H9 (cell line): Measurements from ENCODE around the gene RPS26. TPM values are rescaled to one million over a fixed set of nuclear protein-coding genes. Genes with fewer than 3 reads are reported as not detected.

Source experiments
- DNase-seq: peaks from one replicate; pipeline ENCODE4 v3.0.0-alpha.2; 2017
- H2AFZ ChIP-seq: one replicate; pipeline ENCODE4 v1.6.1; 2013; ENCODE audit warnings: mild to moderate bottlenecking, low read length, control low read depth, moderate library complexity
- H2AK5ac ChIP-seq: 2 replicates; pipeline ENCODE4 v1.6.1; 2013; ENCODE audit warnings: low read length, control low read depth, mixed read lengths; ENCODE audit not compliant: insufficient read length
- H2BK120ac ChIP-seq: one replicate; pipeline ENCODE4 v1.6.1; 2013; ENCODE audit warnings: low read depth, mild to moderate bottlenecking, low read length, control low read depth, inconsistent platforms; ENCODE audit not compliant: poor library complexity, severe bottlenecking
- H2BK12ac ChIP-seq: 2 replicates; pipeline ENCODE4 v1.6.1; 2013; ENCODE audit warnings: low read length, control low read depth, mixed read lengths, low read depth; ENCODE audit not compliant: insufficient read length
- H2BK15ac ChIP-seq: 2 replicates; pipeline ENCODE4 v1.6.1; 2013; ENCODE audit warnings: low read depth, low read length, control low read depth
- H2BK20ac ChIP-seq: one replicate; pipeline ENCODE4 v1.6.1; 2013; ENCODE audit warnings: low read depth, mild to moderate bottlenecking, low read length, control low read depth, inconsistent platforms; ENCODE audit not compliant: poor library complexity, severe bottlenecking
- H2BK5ac ChIP-seq: 2 replicates; pipeline ENCODE4 v1.6.1; 2013; ENCODE audit warnings: low read length, control low read depth, mixed read lengths; ENCODE audit not compliant: insufficient read length
- H3K14ac ChIP-seq: 2 replicates; pipeline ENCODE4 v1.6.1; 2013; ENCODE audit warnings: low read length, control low read depth; ENCODE audit not compliant: insufficient read depth
- H3K18ac ChIP-seq: 2 replicates; pipeline ENCODE4 v1.6.1; 2013; ENCODE audit warnings: low read depth, mild to moderate bottlenecking, mixed read lengths, low read length, control low read depth; ENCODE audit not compliant: insufficient read length
- H3K23ac ChIP-seq: 2 replicates; pipeline ENCODE4 v1.6.1; 2013; ENCODE audit warnings: low read length, control low read depth, mixed read lengths, low read depth; ENCODE audit not compliant: insufficient read length
- H3K23me2 ChIP-seq: 2 replicates; pipeline ENCODE4 v1.6.1; 2013; ENCODE audit warnings: low read depth, mild to moderate bottlenecking, mixed read lengths, low read length, control low read depth; ENCODE audit not compliant: insufficient read length, poor library complexity, severe bottlenecking
- H3K27ac ChIP-seq: 2 replicates; pipeline ENCODE4 v1.5.1; 2013; ENCODE audit warnings: low read length, control low read depth, mixed read lengths, low read depth; ENCODE audit not compliant: insufficient read length
- H3K27me3 ChIP-seq: 2 replicates; pipeline ENCODE4 v1.6.1; 2013; ENCODE audit warnings: low read length, control low read depth, inconsistent platforms; ENCODE audit not compliant: insufficient read depth
- H3K4ac ChIP-seq: 2 replicates; pipeline ENCODE4 v1.6.1; 2013; ENCODE audit warnings: low read depth, mild to moderate bottlenecking, control low read depth, inconsistent platforms, low read length, moderate library complexity
- H3K4me1 ChIP-seq: 2 replicates; pipeline ENCODE4 v1.6.1; 2013; ENCODE audit warnings: low read length, control low read depth, inconsistent platforms; ENCODE audit not compliant: insufficient read depth
- H3K4me2 ChIP-seq: 2 replicates; pipeline ENCODE4 v1.6.1; 2013; ENCODE audit warnings: low read length, control low read depth, mixed read lengths; ENCODE audit not compliant: insufficient read length, insufficient read depth
- H3K56ac ChIP-seq: 2 replicates; pipeline ENCODE4 v1.6.1; 2013; ENCODE audit warnings: low read depth, mild to moderate bottlenecking, mixed read lengths, low read length, control low read depth; ENCODE audit not compliant: insufficient read length
- H3K79me1 ChIP-seq: 2 replicates; pipeline ENCODE4 v1.6.1; 2013; ENCODE audit warnings: low read depth, mild to moderate bottlenecking, moderate library complexity, low read length, control low read depth, inconsistent platforms; ENCODE audit not compliant: insufficient read depth, poor library complexity, severe bottlenecking
- H3K79me2 ChIP-seq: 2 replicates; pipeline ENCODE4 v1.6.1; 2013; ENCODE audit warnings: low read length, control low read depth, inconsistent platforms; ENCODE audit not compliant: insufficient read depth
- H3K9ac ChIP-seq: 2 replicates; pipeline ENCODE4 v1.6.1; 2013; ENCODE audit warnings: low read length, control low read depth, mixed read lengths; ENCODE audit not compliant: insufficient read length; ENCODE audit errors: extremely low read depth
- H3K9me3 ChIP-seq: one replicate; pipeline ENCODE4 v1.6.1; 2013; ENCODE audit warnings: low read depth, low read length, inconsistent platforms; ENCODE audit not compliant: control insufficient read depth
- H3T11ph ChIP-seq: one replicate; pipeline ENCODE4 v1.6.1; 2013; ENCODE audit warnings: mild to moderate bottlenecking, low read length, control low read depth, inconsistent platforms
- H4K20me1 ChIP-seq: one replicate; pipeline ENCODE4 v1.6.1; 2013; ENCODE audit not compliant: control insufficient read depth, insufficient read length, insufficient read depth
- H4K5ac ChIP-seq: 2 replicates; pipeline ENCODE4 v1.6.1; 2013; ENCODE audit warnings: low read depth, mild to moderate bottlenecking, mixed read lengths, low read length, control low read depth; ENCODE audit not compliant: insufficient read length
- H4K8ac ChIP-seq: replicated peaks from 2 replicates; pipeline ENCODE4 v1.6.1; 2013; ENCODE audit warnings: low read length, control low read depth, mixed read lengths, low read depth; ENCODE audit not compliant: insufficient read length
- H4K91ac ChIP-seq: 2 replicates; pipeline ENCODE4 v1.6.1; 2013; ENCODE audit warnings: low read depth, mild to moderate bottlenecking, moderate library complexity, mixed read lengths, low read length, control low read depth; ENCODE audit not compliant: insufficient read length
- H3K27ac Mint-ChIP-seq, 3 experiments: 2 replicates in 2 of 3; 3 replicates in 1 of 3; pipeline ENCODE4 v1.8.0; 2020 to 2021; ENCODE audit warnings: mixed read lengths in 3 of 3, mild to moderate bottlenecking in 1 of 3, moderate library complexity in 1 of 3
- H3K27me3 Mint-ChIP-seq: 2 replicates; pipeline ENCODE4 v1.8.0; 2021; ENCODE audit warnings: low read depth, mild to moderate bottlenecking, moderate library complexity, mixed read lengths
- H3K36me3 Mint-ChIP-seq, 3 experiments: 2 replicates in 2 of 3; 3 replicates in 1 of 3; pipeline ENCODE4 v1.8.0; 2020 to 2021; ENCODE audit warnings: low read depth in 3 of 3, mixed read lengths in 3 of 3; ENCODE audit not compliant: insufficient read depth in 1 of 3
- H3K4me1 Mint-ChIP-seq, 2 experiments: 2 replicates each; pipeline ENCODE4 v1.8.0; 2020; ENCODE audit warnings: mixed read lengths in 2 of 2
- H3K4me3 Mint-ChIP-seq, 2 experiments: 2 replicates in 1 of 2; 3 replicates in 1 of 2; pipeline ENCODE4 v1.8.0; 2020 to 2021; ENCODE audit warnings: mild to moderate bottlenecking in 2 of 2, mixed read lengths in 2 of 2, moderate library complexity in 1 of 2
- H3K9me3 Mint-ChIP-seq, 2 experiments: 2 replicates in 1 of 2; 3 replicates in 1 of 2; pipeline ENCODE4 v1.8.0; 2020; ENCODE audit warnings: mild to moderate bottlenecking in 2 of 2, mixed read lengths in 2 of 2, moderate library complexity in 1 of 2
- CTCF ChIP-seq: fragments of 200-600 bp; sonication (generic); conservative IDR thresholded peaks from 3 replicates; pipeline ENCODE4 v1.8.0; 2021; ENCODE audit warnings: antibody characterized with exemption, mild to moderate bottlenecking
- WGBS: extraction: QIAGEN DNeasy Blood & Tissue Kit; methylation state at CpG from one replicate; pipeline ENCODE4 v1.1.7; 2013; ENCODE audit warnings: missing lambda C conversion rate, low lambda C conversion rate, mixed read lengths; ENCODE audit not compliant: insufficient read length; ENCODE audit errors: extremely low coverage; 5-methylcytosine and 5-hydroxymethylcytosine counted together
- total RNA-seq: library from RNA; stranded (reverse); gene quantifications from 2 replicates; pipeline ENCODE4 v1.2.1, GENCODE V29; 2021

Gene RPS26
- total RNA-seq, 1 experiment from 2014 or later, result 51.9 TPM

- Histone ChIP-seq H2AFZ (no peak overlapping the region), H3K27ac (no peak overlapping the region), H3K14ac (no peak overlapping the region), H2BK12ac (no peak overlapping the region), H3K4me2 (peak overlapping the region; percentile 94), H3K56ac (no peak overlapping the region), H3K23ac (no peak overlapping the region), H3K18ac (no peak overlapping the region), H2BK120ac (no peak overlapping the region), H2AK5ac (no peak overlapping the region), H3K9ac (no peak overlapping the region), H4K8ac (no peak overlapping the region), H4K20me1 (no peaks in the 10 kb centered on the region), H3K4me1 (no peaks in the 10 kb centered on the region), H3K27me3 (no peaks in the 10 kb centered on the region), H2BK5ac (no peak overlapping the region), H3K23me2 (peaks cover 8% of the 10 kb centered on the region), H4K5ac (no peak overlapping the region), H3K79me2 (no peaks in the 10 kb centered on the region), H3K4ac (no peak overlapping the region), H3K9me3 (no peaks in the 10 kb centered on the region), H3K79me1 (no peaks in the 10 kb centered on the region), H2BK15ac (no peak overlapping the region), H4K91ac (no peak overlapping the region), H2BK20ac (no peak overlapping the region), H3T11ph (no peak overlapping the region)
- H3K4me3 Mint-ChIP-seq, result peak overlapping the region; percentile 98 to 99
- peak; percentile 93 for TF ChIP-seq CTCF
- peak; percentile 48 for DNase-seq
- peaks cover 6 to 11% of the 10 kb centered on the region in 2 experiments; a peak in 3 of 4 replicates for H3K4me1 Mint-ChIP-seq
- peak overlapping the region in 2 of 3 experiments; percentile 61 to 64; a peak in 3 of 7 replicates for H3K27ac Mint-ChIP-seq
- H3K9me3 Mint-ChIP-seq, result no peaks in the 10 kb centered on the region
- no CpG with 5 or more reads among the region's 14 CpGs for WGBS
- peaks cover 32 to 43% (median 42%) of the 10 kb centered on the region in 3 experiments; a peak in 6 of 7 replicates for H3K36me3 Mint-ChIP-seq
- H3K27me3 Mint-ChIP-seq, result no peaks in the 10 kb centered on the region
These were observed 45.5 kb upstream of the RPS26 start for GRCh38 chr12:55996201-55996714.
